GM12865 (cell line): ENCODE data around the gene AGRP.

ENCODE experiments used
- DNase-seq: peaks from one replicate; pipeline ENCODE4 v3.0.0; 2010; ENCODE audit warnings: low read depth
- H3K4me3 ChIP-seq: 2 replicates; pipeline ENCODE4 v1.5.1; 2011; ENCODE audit warnings: mild to moderate bottlenecking, low read depth, low read length, control low read depth
- TF ChIP-seq, protein P1 (sequence below): IDR thresholded peaks from 2 replicates; pipeline ENCODE4 v1.5.1; 2011; ENCODE audit warnings: low read length, control low read depth, low read depth, inconsistent platforms; ENCODE audit not compliant: insufficient read depth; ENCODE audit errors: missing control alignments

Gene AGRP

GRCh38 chr16:67526149-67526791 lies 42.9 kb upstream of the AGRP start:
- DNase-seq, result no peak
- no peak overlapping the region for H3K4me3 ChIP-seq
- TF ChIP-seq, protein P1, sequence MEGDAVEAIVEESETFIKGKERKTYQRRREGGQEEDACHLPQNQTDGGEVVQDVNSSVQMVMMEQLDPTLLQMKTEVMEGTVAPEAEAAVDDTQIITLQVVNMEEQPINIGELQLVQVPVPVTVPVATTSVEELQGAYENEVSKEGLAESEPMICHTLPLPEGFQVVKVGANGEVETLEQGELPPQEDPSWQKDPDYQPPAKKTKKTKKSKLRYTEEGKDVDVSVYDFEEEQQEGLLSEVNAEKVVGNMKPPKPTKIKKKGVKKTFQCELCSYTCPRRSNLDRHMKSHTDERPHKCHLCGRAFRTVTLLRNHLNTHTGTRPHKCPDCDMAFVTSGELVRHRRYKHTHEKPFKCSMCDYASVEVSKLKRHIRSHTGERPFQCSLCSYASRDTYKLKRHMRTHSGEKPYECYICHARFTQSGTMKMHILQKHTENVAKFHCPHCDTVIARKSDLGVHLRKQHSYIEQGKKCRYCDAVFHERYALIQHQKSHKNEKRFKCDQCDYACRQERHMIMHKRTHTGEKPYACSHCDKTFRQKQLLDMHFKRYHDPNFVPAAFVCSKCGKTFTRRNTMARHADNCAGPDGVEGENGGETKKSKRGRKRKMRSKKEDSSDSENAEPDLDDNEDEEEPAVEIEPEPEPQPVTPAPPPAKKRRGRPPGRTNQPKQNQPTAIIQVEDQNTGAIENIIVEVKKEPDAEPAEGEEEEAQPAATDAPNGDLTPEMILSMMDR, result no peak

DNA sequence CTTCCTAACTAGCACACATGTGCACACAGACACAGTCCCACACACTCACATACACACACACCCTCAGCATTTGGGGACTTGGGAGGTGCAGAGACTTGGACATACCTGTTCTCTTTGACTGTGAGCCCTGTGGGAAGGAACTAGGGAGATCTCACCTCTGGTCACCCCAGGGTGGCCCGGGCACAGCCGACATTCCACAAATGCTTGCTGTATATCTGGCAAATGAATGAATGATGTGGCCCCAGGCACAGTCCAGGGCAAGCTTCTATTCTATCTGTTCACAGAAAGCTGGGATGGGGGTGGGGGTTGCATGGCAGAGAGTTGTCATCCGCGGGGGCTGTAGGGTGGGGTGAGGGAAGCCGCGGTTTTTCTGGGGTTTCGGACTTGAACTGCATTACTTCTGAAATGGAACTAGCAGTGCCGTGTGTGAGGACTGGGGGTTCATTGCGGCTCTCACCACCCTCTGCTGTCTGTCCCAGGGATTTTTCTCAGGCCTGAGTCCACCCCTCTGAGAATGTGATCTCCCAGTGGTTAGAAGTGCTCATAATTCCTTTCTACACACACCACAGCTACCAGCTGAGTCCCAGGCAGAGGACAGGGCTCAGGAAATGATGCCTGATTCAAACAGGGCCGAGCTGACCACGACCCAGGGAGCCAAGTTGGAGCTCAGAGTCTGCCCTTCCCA lies 42.0 kb upstream of the AGRP start:
- TF ChIP-seq, protein P1, result no peak
- DNase-seq, result no peak

GRCh38 chr16:67521095-67521804 lies 37.9 kb upstream of the AGRP start:
- H3K4me3 ChIP-seq, result peak overlapping the region; percentile 55
- TF ChIP-seq, protein P1, result peak; percentile 100
- peak; percentile 98 for DNase-seq

More for the DNA sequence above, 42.0 kb upstream of the AGRP start:
- H3K4me3 ChIP-seq, result no peak overlapping the region

GRCh38 chr16:67519242-67519641 lies 35.9 kb upstream of the AGRP start:
- peak overlapping the region; percentile 47 for H3K4me3 ChIP-seq
- TF ChIP-seq, protein P1, result no peak
- no peak for DNase-seq

DNA sequence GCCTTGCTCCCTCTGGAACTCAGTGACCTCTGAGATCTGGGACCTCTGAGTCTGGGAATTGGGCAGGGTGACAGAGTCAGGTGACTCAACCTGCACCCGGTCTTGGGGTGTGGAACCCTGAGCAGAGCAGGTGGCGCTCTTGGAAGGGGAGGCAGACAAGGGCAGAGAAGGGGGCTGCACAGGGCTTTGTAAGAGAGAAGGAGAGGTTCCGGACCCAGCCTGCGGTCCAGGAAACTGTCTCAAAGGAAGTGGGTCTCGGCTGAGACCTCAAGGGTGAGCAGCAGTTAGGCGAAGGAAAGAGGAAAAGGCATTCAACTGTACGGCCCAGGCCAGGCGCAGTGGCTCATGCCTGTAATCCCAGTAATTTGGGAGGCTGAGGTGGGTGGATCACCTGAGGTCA lies 35.3 kb upstream of the AGRP start:
- H3K4me3 ChIP-seq, result peak overlapping the region; percentile 47

DNA sequence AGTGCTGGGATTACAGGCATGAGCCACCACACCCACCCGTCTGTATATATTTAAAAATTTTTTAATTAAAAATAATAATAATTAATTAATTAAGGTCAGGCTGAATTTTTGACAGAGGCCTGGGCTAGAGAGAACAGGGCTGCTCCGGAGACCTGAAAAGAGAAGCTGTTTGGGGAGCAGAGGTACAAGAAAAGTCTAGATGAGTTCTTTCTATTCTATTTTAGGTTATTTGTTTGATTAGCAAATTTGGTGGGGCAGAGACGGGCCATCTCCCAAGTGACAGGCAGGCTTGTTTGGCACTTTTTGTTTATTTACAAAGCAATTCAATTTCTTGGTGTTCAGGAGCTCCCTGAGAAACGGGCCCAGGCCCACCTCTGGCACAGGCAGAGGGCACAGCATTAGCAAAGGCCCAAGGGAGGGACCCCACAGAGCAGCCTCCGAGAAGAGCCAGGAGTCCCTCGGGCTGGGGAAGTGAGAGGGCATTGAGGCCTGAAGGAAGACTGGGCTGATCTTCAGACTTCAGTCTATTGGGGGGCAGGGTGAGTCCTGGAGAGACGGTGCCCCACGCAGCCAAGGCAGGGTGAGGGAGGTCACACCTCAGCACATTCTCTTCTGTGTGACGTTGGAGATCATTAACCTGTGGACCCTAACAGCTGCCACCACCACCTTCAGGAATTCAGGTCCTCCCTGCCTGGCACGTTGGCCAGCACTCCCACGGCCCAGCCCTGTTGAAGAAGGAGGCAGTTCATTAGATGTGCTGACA lies 34.5 kb upstream of the AGRP start:
- peak overlapping the region; percentile 47 for H3K4me3 ChIP-seq
- peak; percentile 79 for DNase-seq

More for the DNA sequence above, 35.3 kb upstream of the AGRP start:
- DNase-seq, result no peak
- TF ChIP-seq, protein P1, result no peak

More for the DNA sequence above, 34.5 kb upstream of the AGRP start:
- TF ChIP-seq, protein P1, result no peak
